CD4-positive, alpha-beta T cell (primary cell): ENCODE measurements around the gene ZNF212. TPM values are rescaled to one million over a fixed set of nuclear protein-coding genes. Genes with fewer than 3 reads are reported as not detected.

Source experiments
- ATAC-seq: fragments of 200-7000 bp; cut with Tn5 transposase; one replicate; pipeline ENCODE4 v1.10.0; 2022; ENCODE audit warnings: mild to moderate bottlenecking; ENCODE audit not compliant: poor library complexity
- CTCF ChIA-PET: fragments of 350-600 bp; sonication (Branson Sonifier 250); formaldehyde crosslinking; loops from one replicate; lab custom pipeline; 2021; ENCODE audit warnings: antibody characterized with exemption, inconsistent platforms; lab: Charles Lee
- POLR2A ChIA-PET: fragments of 350-600 bp; sonication (Branson Sonifier 250); formaldehyde crosslinking; loops from one replicate; lab custom pipeline; 2021; ENCODE audit warnings: antibody characterized with exemption, inconsistent platforms; lab: Charles Lee
- DNase-seq, 14 experiments: peaks; one replicate each; pipeline ENCODE4 v3.0.0-alpha.2; 2013 to 2020; ENCODE audit warnings: mixed read lengths in 2 of 14
- H3K27ac ChIP-seq, 2 donors: one replicate each; pipeline versions ENCODE4 v1.5.1 to v1.7.0; 2013; ENCODE audit warnings: low read length in 2 of 2, low read depth in 1 of 2, mild to moderate bottlenecking in 1 of 2
- H3K27me3 ChIP-seq, 2 experiments: 1 replicate in 1 of 2; 2 replicates in 1 of 2; pipeline versions ENCODE4 v1.6.1 to v1.7.0; 2013; ENCODE audit warnings: low read length in 2 of 2, control low read depth in 1 of 2, mild to moderate bottlenecking in 1 of 2, moderate library complexity in 1 of 2; ENCODE audit not compliant: insufficient read depth in 2 of 2, control insufficient read depth in 1 of 2
- H3K36me3 ChIP-seq: one replicate; pipeline ENCODE4 v1.6.1; 2013; ENCODE audit warnings: low read length, control low read depth; ENCODE audit not compliant: insufficient read depth
- H3K4me1 ChIP-seq: one replicate; pipeline ENCODE4 v1.6.1; 2013; ENCODE audit warnings: low read length, control low read depth; ENCODE audit not compliant: insufficient read depth
- H3K4me3 ChIP-seq: one replicate; pipeline ENCODE4 v1.5.1; 2013; ENCODE audit warnings: mild to moderate bottlenecking, low read length, moderate library complexity
- H3K9me3 ChIP-seq, 2 experiments: 1 replicate in 1 of 2; 2 replicates in 1 of 2; pipeline versions ENCODE4 v1.6.1 to v1.7.0; 2013; ENCODE audit warnings: low read length in 2 of 2, mild to moderate bottlenecking in 2 of 2, control low read depth in 1 of 2, moderate library complexity in 1 of 2; ENCODE audit not compliant: control insufficient read depth in 1 of 2, insufficient read depth in 1 of 2
- H3K27ac Mint-ChIP-seq: one replicate; pipeline ENCODE4 v1.8.0; 2020; ENCODE audit warnings: mixed read lengths
- H3K27me3 Mint-ChIP-seq: one replicate; pipeline ENCODE4 v1.8.0; 2021; ENCODE audit warnings: mixed read lengths
- H3K36me3 Mint-ChIP-seq: one replicate; pipeline ENCODE4 v1.8.0; 2021; ENCODE audit warnings: low read depth, mixed read lengths
- H3K4me1 Mint-ChIP-seq: one replicate; pipeline ENCODE4 v1.8.0; 2021; ENCODE audit warnings: low read depth, mixed read lengths
- H3K4me3 Mint-ChIP-seq: one replicate; pipeline ENCODE4 v1.8.0; 2020; ENCODE audit warnings: mild to moderate bottlenecking, mixed read lengths
- H3K9me3 Mint-ChIP-seq: one replicate; pipeline ENCODE4 v1.8.0; 2020; ENCODE audit warnings: mixed read lengths
- CTCF ChIP-seq: fragments of 200-600 bp; IDR thresholded peaks from one replicate; pipeline ENCODE4 v1.8.0; 2022; ENCODE audit warnings: antibody characterized with exemption, mild to moderate bottlenecking
- intact Hi-C, 2 experiments: fragments of 100-400 bp; cut with DNase I in 1 of 2; cut with micrococcal nuclease in 1 of 2; formaldehyde crosslinking; loops; one replicate each; pipeline versions ENCODE4 v1.15.1 to v1.9.0; 2023 to 2025; cut with DNase I, micrococcal nuclease
- total RNA-seq, 174 experiments: library from RNA in 2 of 174; stranded (reverse) in 2 of 174; gene quantifications; one replicate each; pipeline ENCODE4 v1.2.3 and lab custom pipeline; 2021 to 2026

The ZNF212 gene
- total RNA-seq, 2 experiments from 2014 or later = 12.1 to 13.2 TPM

- no peak overlapping the region for H3K4me3 Mint-ChIP-seq
- Histone ChIP-seq H3K36me3 (peaks cover 47% of the 10 kb centered on the region), H3K27me3 (no peaks in the 10 kb centered on the region), H3K9me3 (no peaks in the 10 kb centered on the region), H3K4me3 (no peak overlapping the region), H3K4me1 (no peaks in the 10 kb centered on the region), H3K27ac (no peak overlapping the region)
- no peaks in the 10 kb centered on the region for H3K27me3 Mint-ChIP-seq
- H3K27ac Mint-ChIP-seq = no peak overlapping the region
- TF ChIP-seq CTCF = no peak
- ChIA-PET POLR2A (no interaction called here), CTCF (no interaction called here)
- peaks cover 67% of the 10 kb centered on the region for H3K36me3 Mint-ChIP-seq
- no peaks in the 10 kb centered on the region for H3K9me3 Mint-ChIP-seq
- DNase-seq (no peak), ATAC-seq (no peak)
- intact Hi-C loops = no loop called here
- H3K4me1 Mint-ChIP-seq = peaks cover 10% of the 10 kb centered on the region
Observed at GRCh38 chr7:149277871-149278270, 38.4 kb downstream of the ZNF212 start.

- Histone ChIP-seq H3K36me3 (peaks cover 47% of the 10 kb centered on the region), H3K27me3 (no peaks in the 10 kb centered on the region), H3K9me3 (no peaks in the 10 kb centered on the region), H3K4me3 (no peak overlapping the region), H3K4me1 (peaks cover under 1% of the 10 kb centered on the region), H3K27ac (no peak overlapping the region)
- TF ChIP-seq CTCF = no peak
- POLR2A ChIA-PET = no interaction called here
- intact Hi-C loops = no loop called here
- ATAC-seq (no peak), DNase-seq (no peak)
- Mint-ChIP-seq H3K27ac (no peak overlapping the region), H3K4me3 (no peak overlapping the region), H3K9me3 (no peaks in the 10 kb centered on the region), H3K27me3 (no peaks in the 10 kb centered on the region), H3K4me1 (peaks cover 5% of the 10 kb centered on the region), H3K36me3 (peaks cover 61% of the 10 kb centered on the region)
- CTCF ChIA-PET = no interaction called here
Observed at GRCh38 chr7:149278396-149278795, 38.9 kb downstream of the ZNF212 start.

GRCh38 chr7:149279111-149279743, 39.8 kb downstream of the ZNF212 start:
- Histone ChIP-seq H3K36me3 (peaks cover 47% of the 10 kb centered on the region), H3K27ac (no peak overlapping the region), H3K4me1 (peaks cover 9% of the 10 kb centered on the region), H3K27me3 (no peaks in the 10 kb centered on the region), H3K4me3 (no peak overlapping the region), H3K9me3 (no peaks in the 10 kb centered on the region)
- H3K9me3 Mint-ChIP-seq = no peaks in the 10 kb centered on the region
- H3K4me3 Mint-ChIP-seq = no peak overlapping the region
- ATAC-seq (no peak), DNase-seq (no peak)
- peaks cover 12% of the 10 kb centered on the region for H3K4me1 Mint-ChIP-seq
- ChIA-PET POLR2A (no interaction called here), CTCF (interaction anchor here (0.6 kb wide), 1 partner anchor 44 kb away, joined by 3 read pairs; no protein-coding TSS in a partner anchor)
- no peaks in the 10 kb centered on the region for H3K27me3 Mint-ChIP-seq
- H3K36me3 Mint-ChIP-seq = peaks cover 56% of the 10 kb centered on the region
- H3K27ac Mint-ChIP-seq = no peak overlapping the region
- intact Hi-C loops = no loop called here
- TF ChIP-seq CTCF = no peak
